ENCODE results near the gene ASCL2. TPM values are rescaled to one million over a fixed set of nuclear protein-coding genes. Genes with fewer than 3 reads are reported as not detected.

Gene ASCL2
- total RNA-seq, 1 donor from 2014 or later = not detected

GRCh38 chr11:2306877-2307500, 36.6 kb upstream of the ASCL2 start:
- Mint-ChIP-seq H3K4me3 (no peak overlapping the region), H3K27ac (no peak overlapping the region), H3K27me3 (ENCODE audit: insufficient read depth, low read depth) (peaks cover 7% of the 10 kb centered on the region), H3K9me3 (no peaks in the 10 kb centered on the region), H3K36me3 (no peaks in the 10 kb centered on the region), H3K4me1 (peaks cover 15% of the 10 kb centered on the region)
- no peak overlapping the region for H3K9ac ChIP-seq
- H3F3A ChIP-seq (ENCODE audit: low read depth) = no peaks in the 10 kb centered on the region
- DNase-seq (ENCODE audit: low spot score) = no peak
- H3K4me1 ChIP-seq = no peaks in the 10 kb centered on the region
- H3K36me3 ChIP-seq = no peaks in the 10 kb centered on the region
- H4K20me1 ChIP-seq (ENCODE audit: low read depth) = no peaks in the 10 kb centered on the region
- H3K79me2 ChIP-seq (ENCODE audit: low read depth) = no peaks in the 10 kb centered on the region
- TF ChIP-seq EZH2phosphoT487 (IDR thresholded peaks at IDR 0.05) (no peak), CTCF (IDR thresholded peaks at IDR 0.05) (no peak), EZH2 (IDR thresholded peaks at IDR 0.05) (no peak)
- H3K27me3 ChIP-seq = no peaks in the 10 kb centered on the region
- no peak overlapping the region for H3K4me2 ChIP-seq
- no peak overlapping the region for H3K4me3 ChIP-seq
- no peak overlapping the region for H2AFZ ChIP-seq (replicated peaks)
- H3K9me3 ChIP-seq (ENCODE audit: low read depth) = no peaks in the 10 kb centered on the region
- H3K27ac ChIP-seq = no peak overlapping the region

GRCh38 chr11:2306452-2306823, 36.0 kb upstream of the ASCL2 start:
- Histone ChIP-seq H2AFZ (replicated peaks) (no peak overlapping the region), H3K9ac (no peak overlapping the region)
- TF ChIP-seq CTCF (IDR thresholded peaks at IDR 0.05) (no peak), EZH2 (IDR thresholded peaks at IDR 0.05) (no peak), EZH2phosphoT487 (IDR thresholded peaks at IDR 0.05) (no peak)

GRCh38 chr11:2305788-2306451, 35.5 kb upstream of the ASCL2 start:
- Histone ChIP-seq H3K36me3 (no peaks in the 10 kb centered on the region), H3K9ac (no peak overlapping the region), H3K4me3 (no peak overlapping the region), H3K27ac (no peak overlapping the region), H3K9me3 (ENCODE audit: low read depth) (no peaks in the 10 kb centered on the region), H4K20me1 (ENCODE audit: low read depth) (no peaks in the 10 kb centered on the region), H3F3A (ENCODE audit: low read depth) (no peaks in the 10 kb centered on the region), H3K27me3 (no peaks in the 10 kb centered on the region), H3K4me1 (no peaks in the 10 kb centered on the region), H3K4me2 (no peak overlapping the region), H3K79me2 (ENCODE audit: low read depth) (no peaks in the 10 kb centered on the region), H2AFZ (replicated peaks) (peak overlapping the region; percentile 40)
- DNase-seq (ENCODE audit: low spot score) = no peak
- H3K4me1 Mint-ChIP-seq = peaks cover 15% of the 10 kb centered on the region
- peak overlapping the region; percentile 66 for H3K27ac Mint-ChIP-seq
- H3K9me3 Mint-ChIP-seq = no peaks in the 10 kb centered on the region
- TF ChIP-seq EZH2phosphoT487 (IDR thresholded peaks at IDR 0.05) = no peak
- no peak for TF ChIP-seq CTCF (IDR thresholded peaks at IDR 0.05)
- no peak for TF ChIP-seq EZH2 (IDR thresholded peaks at IDR 0.05)
- H3K36me3 Mint-ChIP-seq = no peaks in the 10 kb centered on the region
- H3K4me3 Mint-ChIP-seq = peak overlapping the region; percentile 57
- H3K27me3 Mint-ChIP-seq (ENCODE audit: insufficient read depth, low read depth) = peaks cover 4% of the 10 kb centered on the region

More at GRCh38 chr11:2306452-2306823, 36.0 kb upstream of the ASCL2 start:
- no peaks in the 10 kb centered on the region for H3K36me3 ChIP-seq
- H3K4me3 ChIP-seq = no peak overlapping the region
- peaks cover 15% of the 10 kb centered on the region for H3K4me1 Mint-ChIP-seq
- DNase-seq (ENCODE audit: low spot score) = no peak
- peaks cover 5% of the 10 kb centered on the region for H3K27me3 Mint-ChIP-seq (ENCODE audit: insufficient read depth, low read depth)
- no peaks in the 10 kb centered on the region for H3K27me3 ChIP-seq
- H3K9me3 Mint-ChIP-seq = no peaks in the 10 kb centered on the region
- H3K27ac ChIP-seq = no peak overlapping the region
- no peaks in the 10 kb centered on the region for H3K36me3 Mint-ChIP-seq
- no peaks in the 10 kb centered on the region for H4K20me1 ChIP-seq (ENCODE audit: low read depth)
- peak overlapping the region; percentile 53 for H3K4me3 Mint-ChIP-seq
- no peaks in the 10 kb centered on the region for H3K4me1 ChIP-seq
- no peak overlapping the region for H3K4me2 ChIP-seq
- no peaks in the 10 kb centered on the region for H3K79me2 ChIP-seq (ENCODE audit: low read depth)
- H3K9me3 ChIP-seq (ENCODE audit: low read depth) = no peaks in the 10 kb centered on the region
- no peaks in the 10 kb centered on the region for H3F3A ChIP-seq (ENCODE audit: low read depth)
- H3K27ac Mint-ChIP-seq = peak overlapping the region; percentile 66
